C4-2B (cell line): ENCODE measurements around the gene RBL2.

Experiments
- H3K27ac ChIP-seq: fragments of 450-650 bp; 2 replicates; pipeline ENCODE4 v1.5.1; 2017
- ZFX ChIP-seq: fragments of 450-650 bp; IDR thresholded peaks from 2 replicates; pipeline ENCODE4 v1.6.1; 2017
- TF ChIP-seq, protein P1 (sequence below): fragments of 450-650 bp; conservative IDR thresholded peaks from 2 replicates; pipeline ENCODE4 v1.5.1; 2017; ENCODE audit warnings: mild to moderate bottlenecking

RBL2 gene

DNA sequence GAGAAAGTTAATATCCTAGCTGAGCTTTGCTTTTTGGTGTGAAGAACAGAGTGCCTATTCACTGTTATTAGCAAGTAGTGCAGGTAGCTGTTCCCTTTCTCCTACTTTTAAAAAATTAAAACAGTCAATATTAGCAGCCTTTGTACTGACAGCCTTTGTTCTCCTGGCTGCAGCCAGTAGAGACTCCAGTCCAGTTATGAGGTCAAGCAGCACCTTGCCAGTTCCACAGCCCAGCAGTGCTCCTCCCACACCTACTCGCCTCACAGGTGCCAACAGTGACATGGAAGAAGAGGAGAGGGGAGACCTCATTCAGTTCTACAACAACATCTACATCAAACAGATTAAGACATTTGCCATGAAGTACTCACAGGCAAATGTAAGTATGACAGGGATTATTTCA lies 46.1 kb downstream of the RBL2 start:
- no peak for TF ChIP-seq ZFX
- TF ChIP-seq, protein P1, sequence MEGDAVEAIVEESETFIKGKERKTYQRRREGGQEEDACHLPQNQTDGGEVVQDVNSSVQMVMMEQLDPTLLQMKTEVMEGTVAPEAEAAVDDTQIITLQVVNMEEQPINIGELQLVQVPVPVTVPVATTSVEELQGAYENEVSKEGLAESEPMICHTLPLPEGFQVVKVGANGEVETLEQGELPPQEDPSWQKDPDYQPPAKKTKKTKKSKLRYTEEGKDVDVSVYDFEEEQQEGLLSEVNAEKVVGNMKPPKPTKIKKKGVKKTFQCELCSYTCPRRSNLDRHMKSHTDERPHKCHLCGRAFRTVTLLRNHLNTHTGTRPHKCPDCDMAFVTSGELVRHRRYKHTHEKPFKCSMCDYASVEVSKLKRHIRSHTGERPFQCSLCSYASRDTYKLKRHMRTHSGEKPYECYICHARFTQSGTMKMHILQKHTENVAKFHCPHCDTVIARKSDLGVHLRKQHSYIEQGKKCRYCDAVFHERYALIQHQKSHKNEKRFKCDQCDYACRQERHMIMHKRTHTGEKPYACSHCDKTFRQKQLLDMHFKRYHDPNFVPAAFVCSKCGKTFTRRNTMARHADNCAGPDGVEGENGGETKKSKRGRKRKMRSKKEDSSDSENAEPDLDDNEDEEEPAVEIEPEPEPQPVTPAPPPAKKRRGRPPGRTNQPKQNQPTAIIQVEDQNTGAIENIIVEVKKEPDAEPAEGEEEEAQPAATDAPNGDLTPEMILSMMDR, result no peak
- no peak overlapping the region for H3K27ac ChIP-seq

DNA sequence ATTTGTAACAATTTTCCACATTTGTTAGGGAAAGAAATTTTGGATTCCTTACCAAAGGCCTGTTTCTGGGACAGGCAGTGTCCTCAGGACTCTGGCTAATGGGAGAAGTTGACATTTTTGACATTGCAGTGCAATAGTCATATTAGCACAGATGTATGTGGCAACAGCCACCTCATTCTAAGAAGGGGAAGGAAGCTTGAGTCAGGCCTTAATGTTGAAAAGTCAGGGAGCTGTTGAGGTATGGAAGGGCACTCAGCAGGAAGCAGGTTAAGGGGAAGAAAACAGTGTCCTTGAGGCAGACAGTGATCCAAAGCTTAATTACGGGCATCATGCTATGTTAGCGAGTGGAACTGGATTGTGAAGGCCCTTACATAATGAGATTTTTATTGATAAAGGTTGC lies 47.9 kb downstream of the RBL2 start:
- no peak for TF ChIP-seq ZFX
- TF ChIP-seq, protein P1, result no peak
- H3K27ac ChIP-seq, result no peak overlapping the region

DNA sequence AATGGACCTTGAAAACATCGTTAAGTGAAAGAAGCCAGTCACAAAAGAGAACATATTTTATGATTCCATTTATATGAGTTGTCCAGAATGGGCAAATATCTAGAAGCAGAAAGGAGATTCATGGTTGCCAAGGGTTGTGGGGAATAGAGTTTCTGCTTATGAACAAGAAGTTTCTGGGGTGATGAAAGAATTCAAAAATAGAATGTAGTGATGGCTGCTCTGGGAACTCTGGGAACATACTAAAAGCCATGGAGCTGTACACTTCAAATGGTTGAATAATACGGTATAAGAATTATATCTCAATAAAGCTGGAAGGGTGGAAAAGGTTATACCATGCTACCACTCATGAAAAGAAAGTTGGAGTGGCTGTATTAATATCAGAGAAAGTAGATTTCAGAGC lies 50.3 kb downstream of the RBL2 start:
- no peak overlapping the region for H3K27ac ChIP-seq
- TF ChIP-seq, protein P1, result no peak
- no peak for TF ChIP-seq ZFX

DNA sequence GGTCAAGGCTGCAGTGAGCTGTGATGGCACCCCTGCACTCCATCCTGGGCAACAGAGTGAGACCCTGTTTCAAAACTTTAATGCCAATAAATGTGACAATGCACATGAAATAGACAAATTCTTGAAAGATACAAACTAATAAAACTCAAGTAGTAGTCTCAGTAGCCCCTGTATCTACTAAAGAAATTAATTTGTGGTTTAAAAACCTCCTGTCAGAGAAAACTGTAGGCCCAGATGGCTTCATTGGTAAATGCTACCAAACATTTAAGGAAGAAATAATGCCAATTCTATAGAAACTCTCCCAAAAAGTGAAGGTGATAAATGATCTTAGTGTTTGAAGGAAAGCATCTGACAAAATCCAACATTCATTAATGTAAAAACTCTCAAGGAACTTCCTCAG lies 52.0 kb downstream of the RBL2 start:
- TF ChIP-seq ZFX, result no peak
- TF ChIP-seq, protein P1, result no peak
- H3K27ac ChIP-seq, result no peak overlapping the region

DNA sequence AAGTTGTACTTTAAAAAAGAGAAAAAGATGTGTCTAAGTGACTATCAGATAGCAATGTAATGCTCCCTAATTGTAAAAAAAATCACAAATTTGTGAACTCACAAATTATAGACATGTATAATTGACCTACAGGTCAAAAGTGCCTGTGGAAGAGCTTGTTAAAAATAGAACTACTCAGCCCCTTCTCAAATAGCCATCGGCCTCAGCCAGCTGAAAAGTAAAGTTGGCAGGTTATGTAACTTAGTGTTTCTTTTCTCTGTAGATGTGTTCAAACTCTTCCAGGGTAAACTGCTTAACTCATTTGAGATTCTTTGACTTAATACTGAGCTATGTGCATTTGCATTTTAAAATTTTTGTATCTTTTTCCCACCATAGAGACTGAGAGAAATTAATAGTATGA lies 55.5 kb downstream of the RBL2 start:
- TF ChIP-seq, protein P1, result no peak
- no peak for TF ChIP-seq ZFX
- H3K27ac ChIP-seq, result no peak overlapping the region

DNA sequence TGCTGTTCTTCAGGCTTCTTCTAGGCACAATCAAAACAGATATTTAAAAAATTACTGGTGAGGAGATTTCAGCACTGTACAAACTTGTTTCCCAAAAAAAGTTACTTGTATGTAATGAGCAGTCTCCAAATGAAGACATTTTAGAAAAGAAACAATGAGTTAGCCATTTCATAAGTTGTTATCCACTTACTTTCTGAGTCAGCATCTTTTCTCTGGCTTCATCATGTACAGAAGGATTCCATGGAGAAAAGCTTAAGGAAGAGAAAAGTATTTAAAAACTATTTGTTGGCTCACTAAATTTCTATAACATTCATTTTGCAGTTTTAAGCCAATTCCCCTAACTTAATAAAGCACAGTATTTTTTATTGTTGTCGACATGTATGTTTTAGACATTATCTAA lies 58.2 kb downstream of the RBL2 start:
- H3K27ac ChIP-seq, result no peak overlapping the region
- TF ChIP-seq, protein P1, result no peak
- TF ChIP-seq ZFX, result no peak

DNA sequence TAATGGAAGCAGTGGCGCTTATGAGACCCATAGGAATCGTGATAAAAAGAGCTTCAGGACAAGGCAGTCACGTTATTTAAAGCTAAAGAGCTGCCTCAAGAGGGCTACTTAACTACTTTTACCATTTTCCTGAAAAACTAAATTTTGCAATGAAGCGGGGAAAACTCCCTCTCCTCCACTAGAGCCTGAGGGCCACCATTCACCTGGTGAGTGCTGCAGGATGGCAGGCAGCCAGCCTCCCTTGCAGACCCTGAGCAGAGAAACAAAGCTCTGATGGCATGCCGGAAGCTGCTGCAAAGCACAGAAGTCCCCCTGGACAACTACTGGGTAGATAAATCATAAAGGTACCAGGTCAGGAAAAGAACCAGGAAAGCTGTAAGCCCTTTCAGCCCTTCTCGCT lies 60.4 kb downstream of the RBL2 start:
- no peak overlapping the region for H3K27ac ChIP-seq
- TF ChIP-seq ZFX, result no peak
- TF ChIP-seq, protein P1, result no peak
